ENCODE measurements around the gene STRA6.

STRA6 gene

GRCh38 chr15:74202452-74203401, at the start of gene STRA6:
TSS of gene STRA6 (minus strand) at chr15:74202787. CDS start at chr15:74202267, 520 bp downstream.
- DNase-seq, result no peak

GRCh38 chr15:74252291-74252690, 49.7 kb upstream of the STRA6 start:
- DNase-seq, result peak; percentile 12 to 69

GRCh38 chr15:74251131-74251811, 48.7 kb upstream of the STRA6 start:
- peak; percentile 82 to 96 for DNase-seq

- no peak for DNase-seq
Measured at GRCh38 chr15:74250266-74250665, 47.7 kb upstream of the STRA6 start.

GRCh38 chr15:74245342-74245931, 42.9 kb upstream of the STRA6 start:
- DNase-seq, result peak; percentile 39 to 77

GRCh38 chr15:74244822-74245341, 42.3 kb upstream of the STRA6 start:
- DNase-seq, result no peak

- no peak for DNase-seq
Measured at GRCh38 chr15:74243431-74243830, 40.8 kb upstream of the STRA6 start.

- no peak for DNase-seq
Measured at GRCh38 chr15:74242441-74243185, 40.0 kb upstream of the STRA6 start.

GRCh38 chr15:74240897-74241614, 38.5 kb upstream of the STRA6 start:
- DNase-seq, result no peak

- peak; percentile 89 to 99 for DNase-seq
Measured at GRCh38 chr15:74240002-74240568, 37.5 kb upstream of the STRA6 start.

- DNase-seq, result peak; percentile 36 to 77
Measured at GRCh38 chr15:74239051-74239705, 36.6 kb upstream of the STRA6 start.

- no peak for DNase-seq
Measured at GRCh38 chr15:74235962-74236361, 33.4 kb upstream of the STRA6 start, which contains the start of gene CCDC33. TSS of gene CCDC33 (plus strand) at chr15:74236326. CDS start at chr15:74236720, 394 bp downstream.

GRCh38 chr15:74234598-74234875, 31.9 kb upstream of the STRA6 start:
- no peak for DNase-seq

GRCh38 chr15:74233851-74234597, 31.4 kb upstream of the STRA6 start:
- no peak for DNase-seq

- DNase-seq, result no peak
Measured at GRCh38 chr15:74233373-74233772, 30.8 kb upstream of the STRA6 start.

GRCh38 chr15:74231475-74231874, 28.9 kb upstream of the STRA6 start:
- no peak for DNase-seq

GRCh38 chr15:74229686-74230085, 27.1 kb upstream of the STRA6 start:
- no peak for DNase-seq

GRCh38 chr15:74228723-74229081, 26.1 kb upstream of the STRA6 start:
- peak; percentile 9 to 20 for DNase-seq

- DNase-seq, result peak; percentile 39 to 70
Measured at GRCh38 chr15:74227968-74228722, 25.6 kb upstream of the STRA6 start.
